Fibroblast of the aortic adventitia (primary cell): Measurements from ENCODE around the gene MRPS18B. TPM values are rescaled to one million over a fixed set of nuclear protein-coding genes. Genes with fewer than 3 reads are reported as not detected.

Experiments used
- DNase-seq: peaks from one replicate; pipeline ENCODE4 v3.0.0-alpha.2; 2010; ENCODE audit warnings: low read depth
- H3K4me3 ChIP-seq: 2 replicates; pipeline ENCODE4 v1.5.1; 2011; ENCODE audit warnings: low read depth, mild to moderate bottlenecking, control low read depth, low read length, moderate library complexity
- CTCF ChIP-seq: IDR thresholded peaks from 2 replicates; pipeline ENCODE4 v1.5.1; 2011; ENCODE audit warnings: mild to moderate bottlenecking, low read length, control low read depth, inconsistent platforms; ENCODE audit not compliant: insufficient read depth
- total RNA-seq: library from RNA; depleted of rRNA; stranded (reverse); fragments of >200 nt; gene quantifications from 2 replicates; pipeline ENCODE4 v1.2.3, GENCODE V29; 2012; ENCODE audit warnings: low replicate concordance

The MRPS18B gene
- total RNA-seq, 1 donor: 110 TPM

GRCh38 chr6:30572148-30572547, 45.5 kb upstream of the MRPS18B start:
- TF ChIP-seq CTCF: no peak

DNA sequence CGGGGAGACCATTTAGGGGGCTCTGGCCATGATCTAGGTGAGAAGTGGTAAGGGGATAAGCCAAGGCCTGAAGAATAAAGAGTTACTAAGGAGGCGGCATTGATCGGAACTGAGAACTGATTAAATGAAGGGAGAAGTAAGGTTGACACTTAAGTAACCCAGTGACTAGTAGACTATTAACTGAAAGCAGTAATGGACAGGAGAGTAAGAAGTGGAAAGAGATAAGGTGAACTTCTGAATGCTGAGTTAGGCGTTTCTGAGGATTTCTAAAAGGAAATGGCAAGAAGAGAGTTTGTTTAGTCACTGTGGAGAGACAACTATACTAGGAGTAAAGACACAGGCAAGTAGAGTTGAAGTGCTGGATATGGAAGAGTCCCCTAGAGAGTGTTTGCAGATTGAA, 44.5 kb upstream of the MRPS18B start:
- no peak for TF ChIP-seq CTCF
- H3K4me3 ChIP-seq: peak overlapping the region; percentile 6
- DNase-seq: no peak

More at GRCh38 chr6:30572148-30572547, 45.5 kb upstream of the MRPS18B start:
- no peak for DNase-seq
- H3K4me3 ChIP-seq: peak overlapping the region; percentile 98

DNA sequence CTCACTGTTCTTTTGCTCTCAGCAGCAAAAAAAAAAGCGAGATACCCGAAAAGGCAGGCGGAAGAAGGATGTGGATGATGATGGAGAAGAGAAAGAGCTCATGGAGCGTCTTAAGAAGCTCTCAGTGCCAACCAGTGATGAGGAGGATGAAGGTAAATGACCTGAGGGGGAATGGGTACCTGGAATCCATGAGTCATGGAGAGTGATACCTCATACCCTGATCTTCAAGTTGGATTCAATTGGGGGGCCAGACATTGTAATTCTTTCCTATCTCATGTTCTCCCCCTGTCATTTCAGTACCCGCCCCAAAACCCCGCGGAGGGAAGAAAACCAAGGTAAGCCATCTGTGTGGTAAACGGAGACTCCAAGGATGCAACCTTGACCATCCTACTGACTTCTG, 39.6 kb upstream of the MRPS18B start:
- no peak for TF ChIP-seq CTCF
- DNase-seq: no peak
- no peak overlapping the region for H3K4me3 ChIP-seq

DNA sequence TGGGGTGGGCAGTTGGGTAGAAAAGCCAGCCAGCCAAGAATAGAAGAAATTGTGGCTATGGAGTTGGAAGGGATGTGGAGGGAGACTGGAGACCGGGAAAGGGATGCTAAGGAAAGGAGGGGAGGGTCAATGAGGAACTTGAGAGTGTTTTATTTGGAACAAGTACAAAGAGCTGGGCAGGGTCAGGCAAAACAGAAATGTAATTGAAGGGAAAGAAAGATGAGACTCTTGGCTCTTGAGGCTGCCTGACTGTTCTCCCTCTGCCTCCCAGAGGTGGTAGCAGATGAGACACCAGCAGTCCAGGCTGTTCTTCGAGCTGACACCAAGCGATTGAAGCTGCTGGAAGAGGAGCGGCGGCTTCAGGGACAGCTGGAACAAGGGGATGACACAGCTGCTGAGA, 33.7 kb upstream of the MRPS18B start:
- no peak overlapping the region for H3K4me3 ChIP-seq
- no peak for DNase-seq
- TF ChIP-seq CTCF: no peak

GRCh38 chr6:30589754-30590358, 27.8 kb upstream of the MRPS18B start:
- no peak overlapping the region for H3K4me3 ChIP-seq
- DNase-seq: no peak
- no peak for TF ChIP-seq CTCF

- TF ChIP-seq CTCF: no peak
- no peak for DNase-seq
- no peak overlapping the region for H3K4me3 ChIP-seq
These were observed 27.1 kb upstream of the MRPS18B start for GRCh38 chr6:30590509-30590908.

DNA sequence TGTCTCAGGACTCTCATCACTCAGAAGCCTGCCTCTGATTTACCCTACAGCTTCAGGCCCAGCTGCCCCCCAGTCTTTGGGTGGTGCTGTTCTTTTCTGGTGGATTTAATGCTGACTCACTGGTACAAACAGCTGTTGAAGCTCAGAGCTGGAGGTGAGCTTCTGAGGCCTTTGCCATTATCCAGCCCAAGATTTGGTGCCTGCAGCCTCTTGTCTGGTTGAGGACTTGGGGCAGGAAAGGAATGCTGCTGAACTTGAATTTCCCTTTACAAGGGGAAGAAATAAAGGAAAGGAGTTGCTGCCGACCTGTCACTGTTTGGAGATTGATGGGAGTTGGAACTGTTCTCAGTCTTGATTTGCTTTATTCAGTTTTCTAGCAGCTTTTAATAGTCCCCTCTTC, 26.6 kb upstream of the MRPS18B start:
- peak; percentile 79 for DNase-seq
- TF ChIP-seq CTCF: no peak
- no peak overlapping the region for H3K4me3 ChIP-seq
